ENCODE results near the gene DENND6B.

- TF ChIP-seq, protein P1, sequence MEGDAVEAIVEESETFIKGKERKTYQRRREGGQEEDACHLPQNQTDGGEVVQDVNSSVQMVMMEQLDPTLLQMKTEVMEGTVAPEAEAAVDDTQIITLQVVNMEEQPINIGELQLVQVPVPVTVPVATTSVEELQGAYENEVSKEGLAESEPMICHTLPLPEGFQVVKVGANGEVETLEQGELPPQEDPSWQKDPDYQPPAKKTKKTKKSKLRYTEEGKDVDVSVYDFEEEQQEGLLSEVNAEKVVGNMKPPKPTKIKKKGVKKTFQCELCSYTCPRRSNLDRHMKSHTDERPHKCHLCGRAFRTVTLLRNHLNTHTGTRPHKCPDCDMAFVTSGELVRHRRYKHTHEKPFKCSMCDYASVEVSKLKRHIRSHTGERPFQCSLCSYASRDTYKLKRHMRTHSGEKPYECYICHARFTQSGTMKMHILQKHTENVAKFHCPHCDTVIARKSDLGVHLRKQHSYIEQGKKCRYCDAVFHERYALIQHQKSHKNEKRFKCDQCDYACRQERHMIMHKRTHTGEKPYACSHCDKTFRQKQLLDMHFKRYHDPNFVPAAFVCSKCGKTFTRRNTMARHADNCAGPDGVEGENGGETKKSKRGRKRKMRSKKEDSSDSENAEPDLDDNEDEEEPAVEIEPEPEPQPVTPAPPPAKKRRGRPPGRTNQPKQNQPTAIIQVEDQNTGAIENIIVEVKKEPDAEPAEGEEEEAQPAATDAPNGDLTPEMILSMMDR (IDR thresholded peaks at IDR 0.05): no peak
- TF ChIP-seq POLR2AphosphoS5 (IDR thresholded peaks at IDR 0.05): no peak
These were observed 29.9 kb downstream of the DENND6B start for GRCh38 chr22:50296658-50297490.
